Breast epithelium (tissue), 4 donors: ENCODE data around the gene RNF141. TPM values are rescaled to one million over a fixed set of nuclear protein-coding genes. Genes with fewer than 3 reads are reported as not detected.

Source experiments
- DNase-seq, 2 donors: peaks; one replicate each; pipeline ENCODE4 v3.0.0-alpha.2; 2019; ENCODE audit warnings: low spot score in 2 of 2
- H3K27ac ChIP-seq, 2 donors: fragments of 200-600 bp; sonication (generic) in 1 of 2; one replicate each; pipeline ENCODE4 v1.5.1; 2016 to 2019; ENCODE audit warnings: mild to moderate bottlenecking in 1 of 2
- H3K27me3 ChIP-seq, 2 donors: fragments of 200-600 bp; sonication (generic) in 1 of 2; one replicate each; pipeline versions ENCODE4 v1.5.1 to v1.6.0; 2017 to 2019; ENCODE audit warnings: control low read depth in 1 of 2, mild to moderate bottlenecking in 1 of 2
- H3K36me3 ChIP-seq: fragments of 200-600 bp; one replicate; pipeline ENCODE4 v1.5.1; 2019
- H3K4me1 ChIP-seq, 2 donors: fragments of 200-600 bp; sonication (generic); one replicate each; pipeline ENCODE4 v1.5.1; 2016 to 2019; ENCODE audit warnings: control low read depth in 1 of 2
- H3K4me3 ChIP-seq, 3 donors: fragments of 200-600 bp; sonication (generic); 1 replicate in 2 of 3; 2 replicates in 1 of 3; pipeline ENCODE4 v1.5.1; 2016 to 2019; ENCODE audit warnings: mild to moderate bottlenecking in 3 of 3, moderate library complexity in 2 of 3
- H3K9me3 ChIP-seq, 2 donors: fragments of 200-600 bp; sonication (generic) in 1 of 2; one replicate each; pipeline ENCODE4 v1.5.1; 2016 to 2019; ENCODE audit warnings: control low read depth in 1 of 2
- POLR2A ChIP-seq: fragments of 450-650 bp; IDR thresholded peaks from one replicate; pipeline ENCODE4 v1.6.1; 2016; ENCODE audit warnings: antibody characterized with exemption, mild to moderate bottlenecking, moderate library complexity
- POLR2AphosphoS5 ChIP-seq, 3 donors: sonication (generic); formaldehyde crosslinking; IDR thresholded peaks; one replicate each; pipeline ENCODE4 v1.6.1; 2017; ENCODE audit warnings: antibody characterized with exemption in 3 of 3
- intact Hi-C: fragments of 100-400 bp; cut with DNase I; formaldehyde crosslinking; loops from one replicate; pipeline ENCODE4 v1.15.1; 2023; ENCODE audit warnings: low total_unique reads
- total RNA-seq, 3 donors: library from RNA; depleted of rRNA; stranded (reverse); fragments of >200 nt; gene quantifications; one replicate each; pipeline ENCODE4 v1.1.0, GENCODE V29; 2016
- TF ChIP-seq, protein P1 (sequence below), 3 donors: fragments of 450-650 bp; IDR thresholded peaks; one replicate each; pipeline ENCODE4 v1.5.1; 2016 to 2017; ENCODE audit warnings: antibody characterized with exemption in 3 of 3, mild to moderate bottlenecking in 3 of 3, moderate library complexity in 3 of 3

RNF141 gene
- total RNA-seq, 3 donors from 2014 or later = 31.1 to 54.1 (median 45.8) TPM

DNA sequence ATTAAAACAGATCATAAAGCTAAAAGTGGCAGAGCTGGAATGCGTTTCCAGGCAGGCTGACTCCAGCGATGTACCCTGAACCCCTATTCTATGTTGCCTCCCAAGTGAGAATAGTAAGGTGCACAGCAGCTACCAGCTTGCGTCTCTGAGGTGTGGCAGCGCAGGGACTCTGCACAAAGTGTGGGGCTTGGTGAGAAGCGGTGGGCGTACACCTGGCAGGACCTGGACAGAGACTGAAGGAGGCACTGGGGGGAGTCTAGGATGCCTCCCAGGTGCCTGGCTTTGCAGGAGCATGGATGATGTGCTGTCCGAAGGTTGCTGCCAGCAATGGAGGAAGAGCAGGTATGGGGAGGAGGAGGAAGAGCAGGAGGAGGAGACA is 43.0 kb downstream of the RNF141 start:
- TF ChIP-seq POLR2AphosphoS5 (IDR thresholded peaks at IDR 0.05) (no peak), POLR2A (no peak)
- TF ChIP-seq, protein P1, sequence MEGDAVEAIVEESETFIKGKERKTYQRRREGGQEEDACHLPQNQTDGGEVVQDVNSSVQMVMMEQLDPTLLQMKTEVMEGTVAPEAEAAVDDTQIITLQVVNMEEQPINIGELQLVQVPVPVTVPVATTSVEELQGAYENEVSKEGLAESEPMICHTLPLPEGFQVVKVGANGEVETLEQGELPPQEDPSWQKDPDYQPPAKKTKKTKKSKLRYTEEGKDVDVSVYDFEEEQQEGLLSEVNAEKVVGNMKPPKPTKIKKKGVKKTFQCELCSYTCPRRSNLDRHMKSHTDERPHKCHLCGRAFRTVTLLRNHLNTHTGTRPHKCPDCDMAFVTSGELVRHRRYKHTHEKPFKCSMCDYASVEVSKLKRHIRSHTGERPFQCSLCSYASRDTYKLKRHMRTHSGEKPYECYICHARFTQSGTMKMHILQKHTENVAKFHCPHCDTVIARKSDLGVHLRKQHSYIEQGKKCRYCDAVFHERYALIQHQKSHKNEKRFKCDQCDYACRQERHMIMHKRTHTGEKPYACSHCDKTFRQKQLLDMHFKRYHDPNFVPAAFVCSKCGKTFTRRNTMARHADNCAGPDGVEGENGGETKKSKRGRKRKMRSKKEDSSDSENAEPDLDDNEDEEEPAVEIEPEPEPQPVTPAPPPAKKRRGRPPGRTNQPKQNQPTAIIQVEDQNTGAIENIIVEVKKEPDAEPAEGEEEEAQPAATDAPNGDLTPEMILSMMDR (IDR thresholded peaks at IDR 0.05) = no peak
- H3K27ac ChIP-seq = no peak overlapping the region
- no peaks in the 10 kb centered on the region for H3K4me1 ChIP-seq
- H3K27me3 ChIP-seq = no peaks in the 10 kb centered on the region
- H3K4me3 ChIP-seq = no peak overlapping the region
- H3K9me3 ChIP-seq = no peaks in the 10 kb centered on the region
- H3K36me3 ChIP-seq = no peaks in the 10 kb centered on the region
- intact Hi-C loops = no loop called here
- DNase-seq = no peak

DNA sequence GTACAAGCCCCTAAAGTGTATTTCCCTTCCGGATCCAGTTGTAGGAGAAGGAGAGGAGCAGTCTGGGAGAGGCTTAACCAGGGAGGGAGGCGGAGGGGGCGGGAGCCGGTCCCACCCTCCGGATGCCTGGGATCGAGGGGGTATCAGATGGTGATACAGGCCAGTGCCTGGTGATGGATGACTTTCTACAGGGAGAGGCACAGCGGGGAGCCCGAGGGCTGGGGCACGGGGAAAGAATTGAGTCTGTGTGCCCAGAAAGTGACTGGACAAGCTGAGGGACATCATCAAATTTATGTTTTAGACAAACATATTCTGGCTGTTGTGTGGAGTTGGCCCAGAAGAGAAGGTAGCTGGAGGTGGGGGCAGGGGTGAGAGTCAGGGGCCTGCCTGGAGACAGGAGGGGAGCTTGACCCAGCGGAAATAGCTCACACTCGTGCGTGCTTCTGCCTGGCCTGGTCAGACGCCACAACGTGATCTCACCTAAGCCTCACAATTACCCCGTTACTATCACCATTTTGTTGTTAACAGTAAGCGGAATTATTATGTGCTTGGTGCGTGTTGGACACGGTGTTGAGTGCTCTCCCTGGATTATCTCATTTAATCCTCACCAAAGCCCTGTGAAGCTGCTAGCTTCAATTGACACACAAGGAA is 43.5 kb downstream of the RNF141 start:
- no peak overlapping the region for H3K4me3 ChIP-seq
- H3K9me3 ChIP-seq = no peaks in the 10 kb centered on the region

DNA sequence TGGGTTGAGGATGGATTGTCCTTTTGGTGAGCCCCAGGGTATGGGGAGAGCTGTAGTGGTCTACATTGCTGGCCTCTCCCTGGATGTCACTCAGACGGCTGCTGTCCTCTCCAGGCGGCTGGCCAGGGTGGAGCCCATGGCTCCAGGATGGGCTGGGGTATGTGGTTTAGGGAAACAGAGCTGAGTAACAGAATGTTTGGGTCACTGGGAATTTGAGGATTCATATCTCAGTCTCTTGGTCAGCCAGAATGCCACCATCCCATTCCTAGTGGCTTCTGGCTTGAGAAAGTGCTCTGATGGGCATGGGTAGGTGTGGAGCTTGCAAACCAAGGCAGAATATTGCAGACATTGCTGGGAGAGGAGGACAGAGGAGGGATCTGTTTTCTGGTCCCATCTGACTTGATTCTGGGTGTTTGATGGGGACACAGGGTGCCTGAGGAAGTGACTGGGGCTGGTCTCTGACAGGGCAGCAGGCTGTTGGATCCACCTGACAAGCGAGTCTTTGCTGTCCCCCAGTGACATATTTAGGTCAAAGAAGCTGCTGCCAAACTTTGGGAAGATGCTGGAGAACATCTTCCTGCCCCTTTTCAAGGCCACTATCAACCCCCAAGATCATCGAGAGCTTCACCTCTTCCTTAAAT is 44.6 kb downstream of the RNF141 start:
- H3K4me3 ChIP-seq = no peak overlapping the region
- peak in 1 of 2 donors; percentile 17 for DNase-seq
- TF ChIP-seq POLR2A = no peak
- TF ChIP-seq, protein P1 (IDR thresholded peaks at IDR 0.05) = no peak
- no peak for TF ChIP-seq POLR2AphosphoS5 (IDR thresholded peaks at IDR 0.05)
- no peaks in the 10 kb centered on the region for H3K4me1 ChIP-seq
- no peak overlapping the region for H3K27ac ChIP-seq
- H3K9me3 ChIP-seq = no peaks in the 10 kb centered on the region
- H3K36me3 ChIP-seq = no peaks in the 10 kb centered on the region
- no peaks in the 10 kb centered on the region for H3K27me3 ChIP-seq
- intact Hi-C loops = no loop called here

More for the DNA sequence above, 43.5 kb downstream of the RNF141 start:
- TF ChIP-seq, protein P1 (IDR thresholded peaks at IDR 0.05) = no peak
- TF ChIP-seq POLR2A = no peak
- no peak for TF ChIP-seq POLR2AphosphoS5 (IDR thresholded peaks at IDR 0.05)
- DNase-seq = peak in 1 of 2 donors; percentile 27
- no peaks in the 10 kb centered on the region for H3K36me3 ChIP-seq
- H3K4me1 ChIP-seq = no peaks in the 10 kb centered on the region
- H3K27ac ChIP-seq = no peak overlapping the region
- intact Hi-C loops = no loop called here
- no peaks in the 10 kb centered on the region for H3K27me3 ChIP-seq

DNA sequence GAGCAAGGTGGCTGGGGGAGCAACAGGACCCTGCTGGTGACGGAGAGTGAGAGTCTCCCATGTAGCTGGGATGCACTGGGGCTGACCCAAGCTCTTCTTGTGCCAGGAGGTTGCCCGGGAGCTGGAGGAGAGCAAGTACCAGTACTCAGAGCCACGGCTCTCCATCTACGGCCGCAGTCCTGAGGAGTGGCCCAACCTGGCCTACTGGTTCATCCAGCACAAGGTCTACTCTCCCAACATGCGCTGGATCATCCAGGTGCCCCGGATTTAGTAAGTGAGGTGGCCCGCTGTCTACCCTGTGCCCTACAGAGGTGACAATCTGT is 45.6 kb downstream of the RNF141 start:
- TF ChIP-seq POLR2AphosphoS5 (IDR thresholded peaks at IDR 0.05) = no peak
- TF ChIP-seq POLR2A = no peak
- TF ChIP-seq, protein P1 (IDR thresholded peaks at IDR 0.05) = no peak
- Histone ChIP-seq H3K36me3 (no peaks in the 10 kb centered on the region), H3K4me1 (no peaks in the 10 kb centered on the region), H3K9me3 (no peaks in the 10 kb centered on the region), H3K27me3 (no peaks in the 10 kb centered on the region), H3K4me3 (no peak overlapping the region), H3K27ac (no peak overlapping the region)
- peak in 1 of 2 donors; percentile 41 for DNase-seq
- intact Hi-C loops = loop anchor here (2.0 kb wide), 1 partner anchor 41 kb away; the partner anchor contains the start of gene AMPD3
